AG10803 (cell line): ENCODE data around the gene KLHL6.

Experiments
- DNase-seq: peaks from one replicate; pipeline ENCODE4 v3.0.0; 2010; ENCODE audit warnings: low read depth
- H3K4me3 ChIP-seq: 2 replicates; pipeline ENCODE4 v1.5.1; 2011; ENCODE audit warnings: mild to moderate bottlenecking, low read length, control low read depth
- TF ChIP-seq, protein P1 (sequence below): conservative IDR thresholded peaks from 2 replicates; pipeline ENCODE4 v1.5.1; 2011; ENCODE audit warnings: mild to moderate bottlenecking, low read length, control low read depth, inconsistent platforms

Gene KLHL6

DNA sequence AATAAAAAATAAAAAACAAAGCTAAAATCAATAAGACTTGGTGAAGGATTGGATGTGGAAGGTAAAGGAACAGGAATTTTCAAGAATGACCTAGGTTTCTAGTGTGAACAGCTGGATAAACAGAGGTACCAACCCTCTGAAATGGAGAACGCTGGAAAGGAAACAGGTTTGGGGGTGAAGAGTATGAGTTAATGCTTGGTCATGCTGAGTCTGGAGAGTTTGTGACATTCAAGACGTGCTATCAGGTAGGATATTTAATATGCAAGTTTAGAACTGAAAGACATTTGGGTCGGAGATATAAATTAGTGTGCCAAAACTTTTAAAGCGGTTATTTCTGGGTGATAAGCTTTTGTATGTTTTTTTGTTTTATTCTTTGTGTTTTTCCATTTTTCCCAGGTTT is 11.4 kb upstream of the KLHL6 start:
- H3K4me3 ChIP-seq = no peak overlapping the region
- TF ChIP-seq, protein P1, sequence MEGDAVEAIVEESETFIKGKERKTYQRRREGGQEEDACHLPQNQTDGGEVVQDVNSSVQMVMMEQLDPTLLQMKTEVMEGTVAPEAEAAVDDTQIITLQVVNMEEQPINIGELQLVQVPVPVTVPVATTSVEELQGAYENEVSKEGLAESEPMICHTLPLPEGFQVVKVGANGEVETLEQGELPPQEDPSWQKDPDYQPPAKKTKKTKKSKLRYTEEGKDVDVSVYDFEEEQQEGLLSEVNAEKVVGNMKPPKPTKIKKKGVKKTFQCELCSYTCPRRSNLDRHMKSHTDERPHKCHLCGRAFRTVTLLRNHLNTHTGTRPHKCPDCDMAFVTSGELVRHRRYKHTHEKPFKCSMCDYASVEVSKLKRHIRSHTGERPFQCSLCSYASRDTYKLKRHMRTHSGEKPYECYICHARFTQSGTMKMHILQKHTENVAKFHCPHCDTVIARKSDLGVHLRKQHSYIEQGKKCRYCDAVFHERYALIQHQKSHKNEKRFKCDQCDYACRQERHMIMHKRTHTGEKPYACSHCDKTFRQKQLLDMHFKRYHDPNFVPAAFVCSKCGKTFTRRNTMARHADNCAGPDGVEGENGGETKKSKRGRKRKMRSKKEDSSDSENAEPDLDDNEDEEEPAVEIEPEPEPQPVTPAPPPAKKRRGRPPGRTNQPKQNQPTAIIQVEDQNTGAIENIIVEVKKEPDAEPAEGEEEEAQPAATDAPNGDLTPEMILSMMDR = no peak
- no peak for DNase-seq

DNA sequence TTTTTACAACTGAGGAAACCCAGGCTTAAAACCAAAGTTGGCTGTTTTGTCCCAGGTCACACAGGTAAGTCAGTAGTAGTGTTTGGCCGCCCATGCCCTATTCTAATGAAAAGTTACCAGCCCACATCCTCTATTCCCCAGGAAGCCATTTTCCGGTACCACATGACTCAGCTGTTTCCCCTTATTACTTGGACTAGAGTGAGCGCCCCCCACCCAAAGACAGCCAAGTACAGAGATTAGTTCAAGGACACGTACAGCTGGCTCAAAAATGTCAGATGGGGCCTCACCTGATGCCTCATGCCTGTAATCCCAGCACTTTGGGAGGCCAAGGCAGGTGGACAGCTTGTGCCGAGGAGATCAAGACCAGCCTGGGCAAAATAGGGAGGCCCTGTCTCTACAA is 8.5 kb upstream of the KLHL6 start:
- no peak for DNase-seq
- TF ChIP-seq, protein P1 = no peak
- H3K4me3 ChIP-seq = no peak overlapping the region

DNA sequence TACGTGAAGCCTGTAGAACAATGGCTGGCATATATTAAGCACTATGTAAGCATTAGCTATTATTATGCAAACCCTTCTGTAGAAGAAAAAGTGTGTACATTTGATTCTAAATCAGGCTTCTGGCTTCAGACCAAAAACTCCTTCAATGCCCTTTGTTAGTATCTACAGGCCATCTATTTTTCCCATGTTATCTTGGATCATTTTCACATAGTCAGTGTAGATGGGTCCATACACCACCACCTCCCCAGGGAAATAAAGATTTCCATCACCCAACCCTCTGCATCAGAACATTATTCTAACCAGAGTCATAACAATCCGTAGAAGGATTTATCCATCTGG is 8.0 kb upstream of the KLHL6 start:
- TF ChIP-seq, protein P1 = no peak
- H3K4me3 ChIP-seq = no peak overlapping the region
- no peak for DNase-seq

DNA sequence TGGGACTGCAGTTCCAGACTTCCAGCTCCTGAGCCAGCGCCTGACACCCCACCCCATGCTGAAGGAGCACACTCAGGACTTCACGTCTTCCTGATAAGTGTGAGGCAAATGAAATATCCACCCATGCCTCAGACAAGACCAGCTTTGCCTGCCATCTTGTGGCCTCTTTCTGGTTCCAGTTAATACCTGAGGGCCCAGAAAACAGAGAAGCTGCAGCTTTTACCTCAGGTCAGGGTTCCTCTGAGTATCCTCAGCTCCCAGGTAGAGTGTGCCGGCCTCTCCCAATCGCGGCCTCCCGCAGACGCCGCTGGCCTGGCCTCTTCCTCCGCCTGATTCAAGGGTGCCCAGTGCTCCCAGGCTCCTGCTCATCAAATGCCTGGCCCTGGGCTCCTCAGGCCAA is 5.1 kb upstream of the KLHL6 start:
- no peak for DNase-seq
- TF ChIP-seq, protein P1 = no peak; the same call in 1 of the 2 replicates

DNA sequence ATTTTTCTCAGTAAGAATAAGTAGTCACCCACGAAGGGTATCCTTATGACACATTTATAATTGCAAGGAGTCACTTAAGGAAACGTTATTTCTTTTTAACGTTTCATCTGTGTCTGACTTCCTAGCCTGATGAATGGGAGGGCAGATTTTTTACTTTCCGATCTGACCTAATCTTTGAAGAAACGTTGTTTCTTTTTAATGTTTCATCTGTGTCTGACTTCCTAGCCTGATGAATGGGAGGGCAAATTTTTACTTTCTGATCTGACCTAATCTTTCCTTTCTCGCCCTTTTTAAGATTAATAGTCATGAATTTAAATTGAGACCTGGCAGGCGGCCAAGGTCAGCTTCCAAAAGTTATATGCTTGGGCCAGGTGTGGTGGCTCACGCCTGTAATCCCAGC is 3.0 kb upstream of the KLHL6 start:
- DNase-seq = no peak
- H3K4me3 ChIP-seq = no peak overlapping the region
- TF ChIP-seq, protein P1 = no peak

More for the DNA sequence above, 5.1 kb upstream of the KLHL6 start:
- no peak overlapping the region for H3K4me3 ChIP-seq

DNA sequence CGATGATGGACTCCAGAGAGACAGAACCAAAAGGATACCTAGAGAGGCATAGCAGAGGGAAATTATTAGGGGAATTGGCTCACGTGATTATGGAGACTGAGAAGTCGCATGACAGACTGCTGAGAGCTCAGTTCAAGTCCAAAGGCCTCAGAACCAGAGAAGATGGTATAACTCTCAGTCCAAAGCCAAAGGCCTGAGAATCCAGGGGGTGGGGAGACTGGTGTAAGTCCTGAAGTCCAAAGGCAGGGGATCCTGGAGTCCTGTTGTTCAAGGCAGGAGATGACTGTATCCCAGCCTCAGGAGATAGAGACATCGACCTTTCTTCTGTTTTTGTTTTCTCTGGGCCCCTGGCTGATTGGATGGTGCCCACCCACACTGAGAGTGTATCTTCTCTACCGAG is 1.2 kb upstream of the KLHL6 start:
- TF ChIP-seq, protein P1 = no peak
- DNase-seq = no peak

DNA sequence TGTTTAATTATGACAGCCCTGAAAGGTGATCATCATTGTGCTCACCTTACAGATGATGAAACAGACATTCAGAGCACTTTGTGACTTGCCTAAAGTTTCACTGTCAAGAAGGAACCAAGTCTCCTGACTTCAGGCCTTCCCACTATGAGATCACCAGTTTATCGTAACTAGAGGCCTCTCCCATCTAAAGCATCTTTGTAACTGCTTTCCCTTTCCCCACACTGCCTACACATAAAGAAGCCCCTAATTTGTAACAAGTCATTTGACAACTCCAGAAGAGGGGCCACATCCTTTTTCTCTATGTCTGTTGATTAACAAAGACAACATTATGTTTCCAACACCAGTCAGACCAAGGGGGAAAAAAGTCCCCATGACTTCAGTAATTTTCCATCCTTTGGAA is 1.1 kb downstream of the KLHL6 start:
- H3K4me3 ChIP-seq = no peak overlapping the region
- DNase-seq = no peak
- TF ChIP-seq, protein P1 = no peak

More for the DNA sequence above, 1.2 kb upstream of the KLHL6 start:
- no peak overlapping the region for H3K4me3 ChIP-seq
